ENCODE data around the gene C3orf38.
A peak's percentile ranks its signal among the peaks of the same experiment; 100 is the strongest.
"Not testable (repeated sequence)": the region's sequence is repeated elsewhere in the genome, so short reads cannot be mapped to it uniquely, and the experiment has no call there.

The C3orf38 gene

GRCh38 chr3:88166419-88166971 is 16.7 kb downstream of the C3orf38 start:
- no peak for DNase-seq

GRCh38 chr3:88167173-88167572 is 17.4 kb downstream of the C3orf38 start:
- DNase-seq, result no peak

- DNase-seq, result no peak
These were observed 17.9 kb downstream of the C3orf38 start for GRCh38 chr3:88167704-88168103.

- no peak for DNase-seq
These were observed 18.4 kb downstream of the C3orf38 start for GRCh38 chr3:88168171-88168570.

- DNase-seq, result no peak
These were observed 30.7 kb downstream of the C3orf38 start for GRCh38 chr3:88180398-88180999.

- not testable (repeated sequence) for DNase-seq
These were observed 32.6 kb downstream of the C3orf38 start for GRCh38 chr3:88182165-88182918.

GRCh38 chr3:88188436-88188835 is 38.7 kb downstream of the C3orf38 start:
- DNase-seq, result no peak

- DNase-seq, result no peak
These were observed 39.6 kb downstream of the C3orf38 start for GRCh38 chr3:88189361-88189810.

GRCh38 chr3:88191872-88192409 is 42.2 kb downstream of the C3orf38 start:
- DNase-seq, result no peak

GRCh38 chr3:88192631-88193030 is 42.9 kb downstream of the C3orf38 start:
- DNase-seq, result no peak

GRCh38 chr3:88195951-88196434 is 46.2 kb downstream of the C3orf38 start:
- DNase-seq, result no peak

- no peak for DNase-seq
These were observed 48.4 kb downstream of the C3orf38 start for GRCh38 chr3:88198121-88198520.

GRCh38 chr3:88203642-88204055 is 53.9 kb downstream of the C3orf38 start:
- peak; percentile 71 for DNase-seq

Measured in retina (tissue), 1 donor.